HUDEP-2 (cell line): Measurements from ENCODE around the gene PLD1.

ENCODE experiments used
- DNase-seq, 76 experiments: peaks; one replicate each; lab custom pipeline; 2025; ENCODE audit not compliant: unreplicated experiment in 76 of 76; lab: John Stamatoyannopoulos, UW

The PLD1 gene

GRCh38 chr3:171678971-171679492, 131.3 kb downstream of the PLD1 start:
- no peak for DNase-seq

GRCh38 chr3:171677706-171678105, 132.6 kb downstream of the PLD1 start:
- DNase-seq: no peak

GRCh38 chr3:171676601-171677175, 133.6 kb downstream of the PLD1 start:
- DNase-seq: no peak

GRCh38 chr3:171673951-171674350, 136.3 kb downstream of the PLD1 start:
- DNase-seq: no peak

- no peak for DNase-seq
Measured at GRCh38 chr3:171672538-171672937, 137.7 kb downstream of the PLD1 start.

- no peak for DNase-seq
Measured at GRCh38 chr3:171672124-171672523, 138.2 kb downstream of the PLD1 start.

GRCh38 chr3:171671709-171672108, 138.6 kb downstream of the PLD1 start:
- DNase-seq: no peak

- peak in 2 of 76 experiments; percentile 15 to 17 for DNase-seq
Measured at GRCh38 chr3:171666516-171666915, 143.8 kb downstream of the PLD1 start.

- no peak for DNase-seq
Measured at GRCh38 chr3:171663805-171664204, 146.5 kb downstream of the PLD1 start.

GRCh38 chr3:171661484-171661883, 148.8 kb downstream of the PLD1 start:
- no peak for DNase-seq

GRCh38 chr3:171660188-171660587, 150.1 kb downstream of the PLD1 start:
- DNase-seq: no peak

- DNase-seq: no peak
Measured at GRCh38 chr3:171658841-171659240, 151.4 kb downstream of the PLD1 start.

GRCh38 chr3:171654809-171655208, 155.5 kb downstream of the PLD1 start:
- DNase-seq: no peak

- no peak for DNase-seq
Measured at GRCh38 chr3:171654326-171654725, 156.0 kb downstream of the PLD1 start.

GRCh38 chr3:171653701-171654100, 156.6 kb downstream of the PLD1 start:
- no peak for DNase-seq

GRCh38 chr3:171652932-171653331, 157.4 kb downstream of the PLD1 start:
- DNase-seq: no peak

- no peak for DNase-seq
Measured at GRCh38 chr3:171649911-171650592, 160.2 kb downstream of the PLD1 start.

- no peak for DNase-seq
Measured at GRCh38 chr3:171649267-171649666, 161.0 kb downstream of the PLD1 start.

- DNase-seq: no peak
Measured at GRCh38 chr3:171648069-171648468, 162.2 kb downstream of the PLD1 start.

- DNase-seq: peak in 15 of 76 experiments; percentile 2 to 44 (median 21)
Measured at GRCh38 chr3:171646357-171647133, 163.7 kb downstream of the PLD1 start.

- no peak for DNase-seq
Measured at GRCh38 chr3:171644681-171645080, 165.6 kb downstream of the PLD1 start.

GRCh38 chr3:171643681-171644080, 166.6 kb downstream of the PLD1 start:
- DNase-seq: no peak
